ENCODE results near the gene RRAD.
"Not testable (repeated sequence)": the region's sequence is repeated elsewhere in the genome, so short reads cannot be mapped to it uniquely, and the experiment has no call there.

Gene RRAD

DNA sequence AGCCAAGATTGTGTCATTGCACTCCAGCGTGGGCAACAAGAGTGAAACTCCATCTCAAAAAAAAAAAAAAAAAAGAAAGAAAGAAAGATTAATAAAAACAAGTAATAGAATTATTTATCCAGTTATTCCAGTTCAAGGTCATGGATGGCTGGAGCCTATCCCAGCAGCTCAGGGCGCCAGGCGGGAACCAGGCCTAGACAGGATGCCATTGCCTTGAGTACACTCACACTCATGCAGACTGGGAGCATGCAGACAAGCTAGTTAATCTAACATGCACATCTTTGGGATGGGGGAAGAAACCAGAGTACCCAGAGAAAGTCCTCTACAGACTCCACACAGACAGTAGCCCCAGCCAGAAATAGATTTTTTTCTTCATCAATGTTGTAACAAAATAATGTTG lies 27.1 kb downstream of the RRAD start:
- DNase-seq: no peak

DNA sequence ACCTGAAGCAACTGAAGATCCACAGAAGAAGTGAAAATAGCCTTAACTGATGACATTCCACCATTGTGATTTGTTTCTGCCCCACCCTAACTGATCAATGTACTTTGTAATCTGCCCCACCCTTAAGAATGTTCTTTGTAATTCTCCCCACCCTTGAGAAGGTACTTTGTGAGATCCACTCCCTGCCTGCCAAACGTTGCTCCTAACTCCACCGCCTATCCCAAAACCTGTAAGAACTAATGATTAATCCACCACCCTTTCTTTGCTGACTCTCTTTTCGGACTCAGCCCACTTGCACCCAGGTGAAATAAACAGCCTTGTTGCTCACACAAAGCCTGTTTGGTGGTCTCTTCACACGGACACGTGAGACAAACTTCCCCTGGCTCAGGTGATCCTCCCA lies 28.7 kb downstream of the RRAD start:
- DNase-seq: not testable (repeated sequence)

DNA sequence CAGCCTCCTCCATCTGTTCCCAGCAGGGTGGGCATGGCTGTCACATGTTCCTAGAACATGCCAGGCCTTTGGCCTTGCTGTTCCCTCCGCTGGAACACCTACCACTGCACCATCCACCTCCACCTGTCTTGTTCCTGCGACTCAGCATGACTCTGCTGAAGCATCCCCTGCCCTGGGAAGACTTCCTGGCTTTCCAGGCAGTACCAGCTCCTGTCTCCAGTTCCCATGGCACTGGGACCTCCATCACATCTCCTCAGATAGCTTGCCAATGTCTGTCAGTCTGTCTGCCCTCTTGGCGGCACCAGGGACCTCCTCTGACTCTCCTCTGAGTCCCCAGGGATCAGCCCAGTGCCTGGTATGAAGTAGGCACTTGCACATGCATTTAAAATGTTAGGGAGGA lies 29.3 kb downstream of the RRAD start:
- no peak for DNase-seq

GRCh38 chr16:66895689-66895979 lies 29.7 kb downstream of the RRAD start:
- DNase-seq: no peak

GRCh38 chr16:66894948-66895688 lies 30.2 kb downstream of the RRAD start:
- peak; percentile 38 for DNase-seq

DNA sequence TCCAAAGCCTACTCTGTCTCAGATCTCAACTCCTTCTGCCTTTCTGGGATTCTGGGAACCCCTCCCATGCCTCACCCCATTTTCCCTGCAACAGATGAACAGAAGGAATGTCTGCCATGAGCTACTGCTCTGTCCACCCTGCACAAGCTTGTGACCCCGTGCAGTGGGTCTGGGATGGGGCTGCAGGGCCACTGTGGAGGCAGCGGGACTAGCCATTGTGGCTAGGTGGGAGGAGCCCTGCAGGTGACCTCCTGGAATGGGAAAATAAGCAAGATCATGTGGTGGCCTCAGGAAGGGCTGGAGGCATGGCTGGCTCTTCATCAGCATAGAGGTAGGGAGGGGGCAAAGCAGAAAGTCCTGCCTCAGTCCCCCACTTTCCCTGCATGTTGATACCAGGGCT lies 31.3 kb downstream of the RRAD start:
- no peak for DNase-seq

DNA sequence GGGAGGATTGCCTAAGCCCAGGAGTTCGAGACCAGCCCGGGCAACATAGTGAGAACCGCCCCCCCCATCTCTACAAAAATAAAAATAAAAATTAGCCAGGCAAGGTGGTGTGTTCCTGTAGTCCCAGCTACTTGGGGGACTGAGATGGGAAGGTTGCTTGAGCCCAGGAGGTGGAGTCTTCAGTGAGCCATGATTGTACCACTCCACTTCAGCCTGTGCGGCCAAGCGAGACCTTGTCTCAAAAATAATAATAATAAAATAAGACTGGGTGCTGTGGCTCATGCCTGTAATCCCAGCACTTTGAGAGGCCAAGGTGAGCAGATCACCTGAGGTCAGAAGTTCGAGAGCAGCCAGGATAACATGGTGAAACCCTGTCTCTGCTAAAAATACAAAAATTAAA lies 33.5 kb downstream of the RRAD start:
- no peak for DNase-seq

DNA sequence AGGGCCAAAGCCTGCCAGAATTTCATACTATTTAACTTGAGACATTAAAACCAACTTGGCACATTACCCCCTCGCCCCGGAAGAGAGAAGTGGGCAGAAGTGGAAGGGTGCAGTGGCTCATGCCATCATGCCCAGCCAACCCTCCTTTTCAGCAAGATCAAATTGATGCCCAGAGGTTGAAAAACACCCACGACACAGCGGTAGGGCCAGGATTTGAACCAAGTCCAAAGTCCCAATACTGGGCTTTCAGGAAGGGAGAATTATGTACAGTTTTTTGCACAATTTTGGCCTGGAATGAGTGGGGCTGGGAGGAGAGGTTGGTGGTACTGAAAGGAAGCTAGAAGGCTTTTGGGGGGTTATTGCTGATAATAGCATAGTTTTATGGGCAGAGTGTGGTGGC lies 34.0 kb downstream of the RRAD start:
- no peak for DNase-seq

GRCh38 chr16:66890799-66891198 lies 34.5 kb downstream of the RRAD start:
- no peak for DNase-seq

GRCh38 chr16:66889622-66890021 lies 35.7 kb downstream of the RRAD start:
- DNase-seq: no peak

GRCh38 chr16:66888647-66889615 lies 36.4 kb downstream of the RRAD start:
- DNase-seq: no peak

- no peak for DNase-seq
Measured at GRCh38 chr16:66886914-66887313, 38.4 kb downstream of the RRAD start.

DNA sequence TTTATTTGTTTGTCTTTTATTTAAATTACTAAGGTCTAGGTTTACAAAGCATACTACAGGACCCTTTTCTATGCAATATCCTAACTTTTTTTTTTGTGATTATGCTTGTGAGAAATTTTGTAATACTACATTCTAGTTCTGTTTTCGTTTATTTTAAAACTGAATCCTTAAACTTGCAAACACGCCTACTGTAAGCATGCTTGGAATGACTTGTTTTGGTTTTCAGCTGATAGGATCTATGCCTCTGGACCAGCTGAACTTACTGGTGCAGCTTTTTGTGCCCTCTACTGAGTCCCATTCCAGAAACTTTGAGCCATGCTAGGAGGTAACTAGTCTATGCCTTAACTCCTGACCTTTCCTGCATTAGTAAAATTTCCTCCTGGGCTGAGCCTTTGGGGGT lies 39.0 kb downstream of the RRAD start:
- no peak for DNase-seq

DNA sequence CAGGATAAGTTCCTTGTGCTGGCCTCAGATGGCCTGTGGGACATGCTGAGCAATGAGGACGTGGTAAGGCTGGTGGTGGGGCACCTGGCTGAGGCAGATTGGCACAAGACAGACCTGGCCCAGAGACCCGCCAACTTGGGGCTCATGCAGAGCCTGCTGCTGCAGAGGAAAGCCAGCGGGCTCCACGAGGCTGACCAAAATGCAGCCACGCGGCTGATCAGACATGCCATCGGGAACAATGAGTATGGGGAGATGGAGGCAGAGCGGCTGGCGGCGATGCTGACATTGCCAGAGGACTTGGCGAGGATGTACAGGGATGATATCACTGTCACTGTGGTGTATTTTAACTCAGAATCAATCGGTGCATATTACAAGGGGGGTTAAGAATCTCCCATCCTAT lies 39.8 kb downstream of the RRAD start:
- DNase-seq: no peak

DNA sequence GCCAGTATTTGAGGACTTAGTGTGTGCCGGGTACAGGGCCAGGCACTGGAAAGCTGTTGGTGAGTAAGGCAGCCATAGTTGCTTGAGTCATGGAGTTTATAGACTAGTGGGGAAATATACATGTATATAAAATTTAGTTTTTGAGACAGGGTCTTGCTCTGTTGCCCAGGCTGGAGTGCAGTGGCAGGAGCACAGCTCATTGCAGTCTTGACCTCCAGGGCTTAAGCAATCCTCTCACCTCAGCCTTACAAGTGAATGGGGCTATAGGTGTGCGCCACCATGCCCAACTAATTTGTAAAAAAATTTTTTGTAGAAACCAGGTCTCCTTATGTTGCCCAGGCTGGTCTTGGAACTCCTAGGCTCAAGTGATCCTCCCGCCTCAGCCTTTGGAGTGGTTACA lies 42.6 kb downstream of the RRAD start:
- DNase-seq: no peak

DNA sequence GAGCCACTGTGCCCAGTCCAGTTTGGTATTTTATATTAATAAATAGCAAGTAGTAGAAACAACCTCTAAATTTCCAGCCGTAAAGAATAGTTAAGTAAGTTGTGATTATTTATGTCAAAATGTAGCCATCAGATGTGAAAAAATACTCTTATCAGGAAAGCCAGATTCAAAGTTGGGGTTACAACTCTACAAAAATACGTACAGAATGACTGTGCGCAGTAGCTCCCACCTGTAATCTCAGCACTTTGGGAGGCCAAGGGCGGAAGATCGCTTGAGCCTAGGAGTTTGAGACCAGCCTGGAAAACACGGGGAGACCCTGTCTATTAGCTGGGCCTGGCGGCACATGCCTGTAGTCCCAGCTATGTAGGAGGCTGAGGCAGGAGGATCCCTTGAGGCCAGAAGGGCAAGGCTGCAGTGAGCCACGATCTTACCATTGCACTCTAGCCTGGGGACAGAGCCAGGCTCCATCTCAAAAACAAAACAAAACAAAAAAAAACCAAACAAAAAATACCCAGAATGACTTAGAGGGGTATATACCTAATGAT lies 43.3 kb downstream of the RRAD start:
- DNase-seq: no peak

GRCh38 chr16:66881560-66881959 lies 43.8 kb downstream of the RRAD start:
- DNase-seq: no peak

- DNase-seq: no peak
Measured at GRCh38 chr16:66881014-66881417, 44.3 kb downstream of the RRAD start.

DNA sequence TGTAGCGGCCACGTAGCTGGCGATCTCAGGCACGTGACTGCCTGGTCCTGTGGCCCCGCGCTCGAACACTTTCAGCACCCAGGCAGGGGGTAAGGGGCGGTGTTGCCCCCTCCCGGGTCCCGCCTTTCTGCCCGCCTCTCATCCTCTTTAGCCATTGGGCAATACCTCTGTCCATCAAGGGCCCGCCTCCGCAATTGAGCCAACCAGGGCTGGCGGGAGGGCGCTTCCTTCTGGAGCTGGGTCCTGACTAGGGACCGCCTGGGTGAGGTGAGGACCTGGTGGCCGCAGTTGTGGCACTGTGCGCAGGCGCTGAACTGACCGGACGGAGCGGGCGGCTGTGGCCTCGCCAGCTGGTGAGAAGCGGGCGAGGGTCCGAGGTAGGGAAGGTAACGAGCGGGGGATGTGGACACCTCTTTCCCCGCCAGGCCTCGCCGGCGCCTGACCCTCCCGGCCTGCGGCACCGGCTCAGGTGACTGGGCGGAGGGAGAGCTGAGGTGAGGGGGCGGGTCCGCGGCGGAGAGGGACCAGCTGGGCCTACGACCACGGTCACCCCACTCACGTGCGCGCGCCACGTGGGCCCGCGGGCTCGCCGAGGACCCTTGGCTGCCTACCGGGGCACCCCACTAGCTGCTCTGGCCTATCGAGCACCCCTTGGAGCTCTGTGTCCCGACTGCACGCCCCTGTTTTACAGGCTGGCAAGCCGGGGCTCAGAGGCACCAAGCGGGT lies 44.9 kb downstream of the RRAD start, which contains the start of gene PDP2:
Gene PDP2, plus strand, starts transcription at position 228 of the 726 bp plus-strand sequence. CDS start 3,770 bp downstream, outside the sequence.
- peak; percentile 85 for DNase-seq

- no peak for DNase-seq
Measured at GRCh38 chr16:66878067-66878466, 47.3 kb downstream of the RRAD start.

GRCh38 chr16:66874079-66874775 lies 51.1 kb downstream of the RRAD start:
- no peak for DNase-seq

- DNase-seq: no peak
Measured at GRCh38 chr16:66873685-66874055, 51.7 kb downstream of the RRAD start.

Measured in effector CD4-positive, alpha-beta T cell (primary cell).